Measurements from ENCODE around the gene EPHB3. TPM values are rescaled to one million over a fixed set of nuclear protein-coding genes. Genes with fewer than 3 reads are reported as not detected.

Gene EPHB3
- total RNA-seq, 1 experiment from 2014 or later, result 6.0 TPM

- Histone ChIP-seq H3K27ac (ENCODE audit: low read length) (no peak overlapping the region), H3K9me3 (ENCODE audit: control insufficient read depth, insufficient read depth, low read depth, low read length) (no peaks in the 10 kb centered on the region), H3K36me3 (ENCODE audit: control insufficient read depth, insufficient read depth, low read length) (no peaks in the 10 kb centered on the region), H3K27me3 (ENCODE audit: control insufficient read depth, insufficient read depth, low read length) (peaks cover 18% of the 10 kb centered on the region), H3K4me3 (ENCODE audit: low read depth in 2 of 2, low read length in 2 of 2) (no peak overlapping the region), H3K4me1 (ENCODE audit: control insufficient read depth, insufficient read depth, low read length) (no peaks in the 10 kb centered on the region)
- in situ Hi-C loops (cut with HindIII; ENCODE audit: low pct_unique_long_range_greater_than_20kb, low sequenced_read_pairs) (no loop called here), intact Hi-C loops (cut with micrococcal nuclease; ENCODE audit: unreplicated experiment) (no loop called here)
- ChIA-PET POLR2A (no interaction called here), CTCF (interaction anchor here (0.5 to 6.2 kb wide), 9 partner anchors 10 to 339 kb away, joined by 3 to 53 read pairs (median 6); no protein-coding TSS in a partner anchor)
- BruUV-seq (replicated peaks), result no TSS peak
- ATAC-seq, result no peak
- DNase-seq (ENCODE audit: low read depth, low spot score), result no peak
- no peak for TF ChIP-seq SIN3A (IDR thresholded peaks at IDR 0.05; ENCODE audit: borderline replicate concordance, insufficient read depth, low read depth, low read length)
- no peak for TF ChIP-seq TCF7L2 (IDR thresholded peaks at IDR 0.05; ENCODE audit: low read depth, low read length)
- no peak; the same call in 1 of the 2 replicates for TF ChIP-seq CTCF (IDR thresholded peaks at IDR 0.05)
- no peak for TF ChIP-seq POLR2AphosphoS5 (IDR thresholded peaks at IDR 0.05; ENCODE audit: low read depth, low read length)
- no peak for TF ChIP-seq REST (IDR thresholded peaks at IDR 0.05; ENCODE audit: insufficient read depth in 1 of 2, low read depth in 2 of 2, low read length in 1 of 2)
Observed at GRCh38 chr3:184539801-184540435, 21.7 kb upstream of the EPHB3 start.

DNA sequence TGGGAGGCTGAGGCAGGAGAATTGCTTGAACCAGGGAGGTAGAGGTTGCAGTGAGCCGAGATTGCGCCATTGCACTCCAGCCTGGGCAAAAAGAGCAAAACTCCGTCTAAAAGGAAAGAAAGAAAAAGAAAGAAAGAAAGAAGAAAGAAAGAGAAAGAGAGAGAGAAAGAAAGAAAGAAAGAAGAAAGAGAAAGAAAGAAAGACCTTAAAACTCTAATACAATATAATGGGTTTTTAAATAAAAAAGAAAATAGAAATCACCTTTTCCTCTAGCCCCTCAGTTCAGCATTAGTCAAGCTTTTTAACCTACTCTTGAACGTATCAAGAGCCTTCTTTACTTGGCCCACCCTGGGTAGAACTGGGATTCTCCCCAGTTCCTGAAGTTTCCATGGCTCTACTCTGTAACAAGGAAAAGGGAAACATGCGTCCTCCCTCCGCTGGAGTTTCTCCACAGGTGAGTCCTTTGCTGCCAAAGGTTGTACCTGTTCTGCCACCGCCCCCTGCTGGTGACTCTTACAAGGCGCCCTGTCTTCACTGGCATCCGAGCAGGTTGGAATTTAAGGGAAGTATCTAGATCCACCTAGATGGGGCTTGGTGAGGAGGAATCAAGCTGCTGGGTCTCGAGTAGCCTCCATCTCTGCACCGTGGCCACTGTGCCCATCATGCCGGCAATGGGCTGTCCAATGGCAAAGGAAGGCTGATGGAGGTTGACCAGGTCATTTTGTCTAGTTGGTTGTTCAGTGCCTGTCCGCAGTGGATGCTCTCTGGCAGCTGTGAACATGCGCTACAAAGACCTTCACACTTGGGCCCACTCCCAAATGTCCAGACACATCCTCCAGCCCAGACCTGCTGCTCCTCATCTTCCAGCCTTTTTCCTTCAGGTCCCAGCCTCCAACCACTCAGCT lies 20.6 kb upstream of the EPHB3 start:
- no peaks in the 10 kb centered on the region for H3K4me1 ChIP-seq (ENCODE audit: control insufficient read depth, insufficient read depth, low read length)
- no peaks in the 10 kb centered on the region for H3K9me3 ChIP-seq (ENCODE audit: control insufficient read depth, insufficient read depth, low read depth, low read length)
- in situ Hi-C loops (cut with HindIII; ENCODE audit: low pct_unique_long_range_greater_than_20kb, low sequenced_read_pairs), result no loop called here
- H3K27me3 ChIP-seq (ENCODE audit: control insufficient read depth, insufficient read depth, low read length), result peaks cover 16% of the 10 kb centered on the region
- no peaks in the 10 kb centered on the region for H3K36me3 ChIP-seq (ENCODE audit: control insufficient read depth, insufficient read depth, low read length)
- BruUV-seq (replicated peaks), result no TSS peak
- POLR2A ChIA-PET, result no interaction called here
- H3K4me3 ChIP-seq (ENCODE audit: low read depth in 2 of 2, low read length in 2 of 2), result no peak overlapping the region
- ATAC-seq, result peak; percentile 41
- CTCF ChIA-PET, result interaction anchor here (0.5 to 6.2 kb wide), 7 partner anchors 12 to 750 kb away, joined by 3 to 53 read pairs (median 4); no protein-coding TSS in a partner anchor
- intact Hi-C loops (cut with micrococcal nuclease; ENCODE audit: unreplicated experiment), result no loop called here
- no peak overlapping the region for H3K27ac ChIP-seq (ENCODE audit: low read length)
- no peak for DNase-seq (ENCODE audit: low read depth, low spot score)
- TF ChIP-seq REST (IDR thresholded peaks at IDR 0.05; ENCODE audit: insufficient read depth in 1 of 2, low read depth in 2 of 2, low read length in 1 of 2) (no peak), POLR2AphosphoS5 (IDR thresholded peaks at IDR 0.05; ENCODE audit: low read depth, low read length) (no peak), SIN3A (IDR thresholded peaks at IDR 0.05; ENCODE audit: borderline replicate concordance, insufficient read depth, low read depth, low read length) (no peak), CTCF (IDR thresholded peaks at IDR 0.05) (peak; percentile 93)

Data from Panc1 (cell line).